ENCODE measurements around the gene CARD11. TPM values are rescaled to one million over a fixed set of nuclear protein-coding genes. Genes with fewer than 3 reads are reported as not detected.

The CARD11 gene
- total and polyA plus RNA-seq, 2 of the 13 experiments (the other 11 are each of a cell fraction or from before 2014, with no cell fraction given): 0.04 TPM; not detected in 1

GRCh38 chr7:2864204-2864985 lies 179.3 kb downstream of the CARD11 start:
- H3K27ac ChIP-seq (ENCODE audit: extremely low read length, insufficient read depth, low read length): peak overlapping the region; percentile 94
- intact Hi-C loops (cut with micrococcal nuclease; ENCODE audit: unreplicated experiment): loop anchor here (5.0 to 10.0 kb wide), 2 partner anchors 62 to 1030 kb away; no protein-coding TSS in a partner anchor
- WGBS (ENCODE audit: low lambda C conversion rate): 63% methylated on average over 12 of the region's 12 CpGs
- H3K27me3 ChIP-seq (ENCODE audit: control insufficient read depth in 1 of 2, insufficient read depth in 2 of 2, low read length in 2 of 2): no peaks in the 10 kb centered on the region
- peaks cover 41% of the 10 kb centered on the region for H3K4me1 ChIP-seq (ENCODE audit: insufficient read depth, low read length)
- in situ Hi-C loops (cut with HindIII; ENCODE audit: extremely low pct_ligation_motif_present, low pct_unique_long_range_greater_than_20kb): no loop called here
- H3K79me2 ChIP-seq (ENCODE audit: insufficient read depth, low read length): no peaks in the 10 kb centered on the region
- DNase-seq (ENCODE audit: low spot score) (peak; percentile 59), FAIRE-seq (peak; percentile 28), ATAC-seq (peak; percentile 18)
- H3K9me3 ChIP-seq (ENCODE audit: low read length): no peaks in the 10 kb centered on the region
- H3K36me3 ChIP-seq (replicated peaks in 1 of 2; ENCODE audit: control insufficient read depth in 1 of 2, insufficient read depth in 2 of 2, low read length in 2 of 2): no peaks in the 10 kb centered on the region
- H3K9ac ChIP-seq (ENCODE audit: insufficient read depth, low read depth, low read length): peak overlapping the region; percentile 92
- no peaks in the 10 kb centered on the region for H4K20me1 ChIP-seq (ENCODE audit: insufficient read depth, low read length)
- TF ChIP-seq ZNF792 (CRISPR knock-in tag; IDR thresholded peaks at IDR 0.05) (no peak), DMTF1 (CRISPR knock-in tag; IDR thresholded peaks at IDR 0.05) (0 out of 2 replicates have a peak, but pooled peaks have one; percentile 39), ETV5 (CRISPR knock-in tag; IDR thresholded peaks at IDR 0.05; ENCODE audit: borderline replicate concordance) (0 out of 2 replicates have a peak, but pooled peaks have one; percentile 36), ZNF850 (CRISPR knock-in tag; conservative IDR thresholded peaks at IDR 0.05) (0 out of 2 replicates have a peak, but pooled peaks have one; percentile 81), TEAD3 (CRISPR knock-in tag; optimal IDR thresholded peaks at IDR 0.05; ENCODE audit: borderline replicate concordance) (peak; percentile 21), CEBPB (IDR thresholded peaks at IDR 0.05; ENCODE audit: borderline replicate concordance, low read depth, low read length) (peak; percentile 78), ZNF564 (CRISPR knock-in tag; IDR thresholded peaks at IDR 0.05) (no peak), SP4 (CRISPR knock-in tag; IDR thresholded peaks at IDR 0.05) (peak; percentile 3; the same call in 1 of the 2 replicates), CC2D1A (CRISPR knock-in tag; IDR thresholded peaks at IDR 0.05) (no peak), REL (CRISPR knock-in tag; conservative IDR thresholded peaks at IDR 0.05) (0 out of 2 replicates have a peak, but pooled peaks have one; percentile 29), SAFB2 (CRISPR knock-in tag; IDR thresholded peaks at IDR 0.05; ENCODE audit: borderline replicate concordance, low read depth) (0 out of 2 replicates have a peak, but pooled peaks have one; percentile 1), ZNF816 (CRISPR knock-in tag; IDR thresholded peaks at IDR 0.05; ENCODE audit: borderline replicate concordance) (0 out of 2 replicates have a peak, but pooled peaks have one; percentile 13), CEBPG (CRISPR knock-in tag; IDR thresholded peaks at IDR 0.05) (peak; percentile 81), ZNF749 (CRISPR knock-in tag; IDR thresholded peaks at IDR 0.05; ENCODE audit: borderline replicate concordance) (no peak)
- TF ChIP-seq, protein P1, sequence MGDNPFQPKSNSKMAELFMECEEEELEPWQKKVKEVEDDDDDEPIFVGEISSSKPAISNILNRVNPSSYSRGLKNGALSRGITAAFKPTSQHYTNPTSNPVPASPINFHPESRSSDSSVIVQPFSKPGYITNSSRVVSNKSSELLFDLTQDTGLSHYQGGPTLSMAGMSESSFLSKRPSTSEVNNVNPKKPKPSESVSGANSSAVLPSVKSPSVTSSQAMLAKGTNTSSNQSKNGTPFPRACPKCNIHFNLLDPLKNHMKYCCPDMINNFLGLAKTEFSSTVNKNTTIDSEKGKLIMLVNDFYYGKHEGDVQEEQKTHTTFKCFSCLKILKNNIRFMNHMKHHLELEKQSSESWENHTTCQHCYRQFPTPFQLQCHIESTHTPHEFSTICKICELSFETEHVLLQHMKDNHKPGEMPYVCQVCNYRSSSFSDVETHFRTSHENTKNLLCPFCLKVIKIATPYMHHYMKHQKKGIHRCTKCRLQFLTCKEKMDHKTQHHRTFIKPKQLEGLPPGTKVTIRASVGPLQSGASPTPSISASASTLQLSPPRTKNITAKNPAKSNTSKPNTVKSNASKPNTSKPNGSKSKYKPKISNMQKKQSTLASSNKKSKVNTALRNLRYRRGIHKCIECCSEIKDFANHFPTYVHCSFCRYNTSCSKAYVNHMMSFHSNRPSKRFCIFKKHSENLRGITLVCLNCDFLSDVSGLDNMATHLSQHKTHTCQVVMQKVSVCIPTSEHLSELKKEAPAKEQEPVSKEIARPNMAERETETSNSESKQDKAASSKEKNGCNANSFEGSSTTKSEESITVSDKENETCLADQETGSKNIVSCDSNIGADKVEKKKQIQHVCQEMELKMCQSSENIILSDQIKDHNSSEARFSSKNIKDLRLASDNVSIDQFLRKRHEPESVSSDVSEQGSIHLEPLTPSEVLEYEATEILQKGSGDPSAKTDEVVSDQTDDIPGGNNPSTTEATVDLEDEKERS (CRISPR knock-in tag; IDR thresholded peaks at IDR 0.05): 0 out of 2 replicates have a peak, but pooled peaks have one; percentile 8
- no peak overlapping the region for H2AFZ ChIP-seq (ENCODE audit: low read length)
- ChIA-PET POLR2A (interaction anchor here (0.7 to 1.8 kb wide), 6 partner anchors 11 to 300 kb away, joined by 3 to 20 read pairs (median 5); no protein-coding TSS in a partner anchor), CTCF (ENCODE audit: low intra/inter-chr PET ratio, low total read pairs) (interaction anchor here (1.3 to 3.2 kb wide), 3 partner anchors 290 to 1033 kb away, joined by 4 to 16 read pairs (median 5); no protein-coding TSS in a partner anchor)
- peak overlapping the region; percentile 96 for H3K4me2 ChIP-seq (ENCODE audit: low read depth, low read length)
- H3K4me3 ChIP-seq (replicated peaks in 1 of 3; ENCODE audit: insufficient read depth in 1 of 3, low read depth in 2 of 3, low read length in 3 of 3): peak overlapping the region; percentile 58 to 74 (median 60)
- TSS peak; percentile 91 for BruUV-seq (replicated peaks)
